Endothelial cell of hepatic sinusoid (primary cell): ENCODE results near the gene PHACTR3.

Source experiments
- in situ Hi-C: cut with HindIII; loops from 2 replicates; pipeline ENCODE4 v1.10.0; 2017; ENCODE audit warnings: low sequenced_read_pairs

PHACTR3 gene

DNA sequence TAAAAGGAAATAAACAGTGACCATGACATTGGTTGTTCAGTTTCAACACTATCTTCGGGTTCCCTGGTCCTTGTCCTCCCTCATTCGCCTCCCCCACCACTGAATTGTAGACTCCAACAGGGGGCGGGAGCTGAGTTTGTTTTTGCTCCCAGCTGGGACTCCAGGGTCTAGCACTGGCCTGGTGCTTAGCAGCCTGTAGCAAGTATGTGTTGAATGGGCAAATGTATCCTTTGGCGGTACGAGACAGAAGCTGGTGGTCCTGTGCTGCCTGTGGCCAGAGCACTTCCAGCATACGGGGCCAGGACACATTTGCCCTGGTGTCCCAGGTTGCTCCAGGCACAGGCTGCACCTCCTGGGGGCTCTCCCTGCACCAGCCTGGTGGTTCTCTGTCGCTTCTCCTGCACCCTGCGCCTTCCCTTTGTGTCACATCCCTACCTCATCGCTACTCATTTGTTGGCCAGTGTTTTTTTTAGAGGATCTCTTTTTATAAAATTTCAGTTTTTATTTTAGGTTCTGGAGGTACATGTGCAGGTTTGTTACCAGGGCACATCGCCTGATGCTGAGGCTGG lies 40.1 kb downstream of the PHACTR3 start:
- in situ Hi-C loops = no loop called here

DNA sequence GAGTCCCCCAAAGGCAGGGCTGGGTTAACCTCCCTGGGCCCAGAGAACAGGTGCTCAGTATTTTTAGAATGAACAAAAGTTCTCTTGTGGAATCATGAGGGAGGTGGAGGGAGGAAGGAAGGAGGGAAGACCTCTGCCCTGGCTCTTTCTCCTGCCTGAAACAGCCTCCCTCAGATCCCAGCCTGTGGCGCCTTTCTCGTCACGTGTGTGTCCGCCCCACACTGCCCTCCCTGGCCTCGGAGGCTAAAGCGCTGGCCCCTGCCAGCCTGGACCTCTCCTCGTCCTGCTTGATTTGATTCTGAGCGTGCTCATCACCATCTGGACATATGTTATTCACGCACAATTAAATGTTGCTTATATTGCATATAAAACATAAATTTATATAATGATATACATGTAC lies 40.9 kb downstream of the PHACTR3 start:
- in situ Hi-C loops = no loop called here

DNA sequence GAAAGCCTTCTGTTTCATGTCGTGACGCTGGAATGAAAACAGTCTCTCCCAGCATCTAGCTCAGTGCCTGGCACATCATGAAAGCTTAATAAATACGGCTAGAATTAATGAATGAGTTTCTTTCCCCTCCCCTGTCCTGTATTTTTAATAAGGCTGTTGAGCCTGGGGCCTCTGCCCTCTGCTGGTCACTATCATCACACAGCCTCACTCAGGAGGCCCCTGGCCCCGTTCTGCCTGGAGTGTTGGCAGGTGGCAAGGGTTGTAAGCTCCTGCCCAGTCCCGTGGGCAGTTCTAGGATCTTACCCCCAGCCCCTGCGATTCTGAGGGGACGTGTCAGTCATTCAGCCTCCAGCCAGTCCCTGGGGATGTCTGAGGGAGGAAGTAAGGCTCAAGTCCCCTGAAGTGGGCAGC lies 41.4 kb downstream of the PHACTR3 start:
- in situ Hi-C loops = no loop called here

DNA sequence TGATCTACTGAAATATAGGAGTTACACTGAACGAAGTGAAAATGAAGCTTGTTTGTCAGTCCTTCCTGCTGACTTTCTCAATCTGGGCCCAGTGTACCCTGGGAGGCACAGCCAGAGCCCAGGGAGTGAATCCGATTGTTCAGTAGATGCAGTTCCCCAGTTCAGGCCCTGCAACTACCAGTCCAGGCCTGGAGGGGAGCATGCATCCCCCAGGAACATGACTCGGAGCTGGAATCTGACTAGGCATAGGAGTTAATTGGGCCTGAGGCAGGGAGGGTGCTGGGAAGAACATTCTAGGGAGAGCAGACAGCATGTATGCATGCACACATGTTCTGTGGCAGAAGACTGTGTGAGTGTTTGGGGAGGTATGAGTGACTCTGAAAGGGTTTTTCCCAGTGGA lies 42.1 kb downstream of the PHACTR3 start:
- in situ Hi-C loops = no loop called here

DNA sequence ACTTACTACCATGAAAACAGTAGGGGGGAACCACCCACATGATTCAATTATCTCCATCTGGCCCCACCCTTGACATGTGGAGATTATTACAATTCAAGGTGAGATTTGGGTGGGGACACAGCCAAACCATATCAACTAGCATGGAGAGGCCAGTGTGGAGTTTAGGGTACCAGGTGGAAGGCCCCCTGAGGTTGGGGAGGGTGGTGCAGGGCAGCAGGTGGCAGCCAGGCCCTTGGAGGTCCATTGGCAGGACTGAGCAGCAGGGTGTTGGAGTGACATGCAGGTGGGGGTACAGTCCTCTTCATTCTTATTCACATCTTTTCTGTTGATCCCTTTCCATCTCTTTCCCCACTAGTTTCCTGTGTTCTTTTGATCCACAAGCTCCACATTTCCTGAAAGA lies 42.9 kb downstream of the PHACTR3 start:
- in situ Hi-C loops = no loop called here

DNA sequence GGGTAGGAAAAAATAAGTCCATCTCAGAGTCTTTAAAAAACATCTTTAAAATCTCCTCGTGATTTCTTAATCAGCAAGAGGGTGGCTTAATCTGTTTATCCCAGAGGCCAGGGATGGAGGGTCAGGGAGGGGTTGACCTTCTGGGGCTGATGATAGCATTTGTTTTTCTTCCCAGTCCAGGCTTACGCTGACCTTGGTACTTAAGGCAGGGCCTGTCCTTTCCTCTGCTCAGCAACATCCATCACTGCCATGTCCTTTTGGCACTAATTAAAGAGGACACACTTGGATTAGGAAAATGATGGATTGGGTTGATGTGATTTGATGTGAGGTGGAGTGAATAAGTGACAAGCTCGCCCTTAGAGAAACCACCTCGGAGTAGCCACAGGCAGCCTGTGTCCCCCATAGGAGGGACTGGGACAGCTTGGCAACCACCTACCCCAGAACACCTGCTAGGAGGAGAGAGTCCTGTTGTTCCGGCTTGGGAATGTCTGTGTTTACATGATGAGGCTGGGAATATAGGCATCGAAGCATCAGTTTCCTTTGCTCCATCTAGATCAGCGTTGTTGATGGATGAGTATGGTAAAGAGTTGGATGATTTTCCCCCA lies 44.2 kb downstream of the PHACTR3 start:
- in situ Hi-C loops = no loop called here

DNA sequence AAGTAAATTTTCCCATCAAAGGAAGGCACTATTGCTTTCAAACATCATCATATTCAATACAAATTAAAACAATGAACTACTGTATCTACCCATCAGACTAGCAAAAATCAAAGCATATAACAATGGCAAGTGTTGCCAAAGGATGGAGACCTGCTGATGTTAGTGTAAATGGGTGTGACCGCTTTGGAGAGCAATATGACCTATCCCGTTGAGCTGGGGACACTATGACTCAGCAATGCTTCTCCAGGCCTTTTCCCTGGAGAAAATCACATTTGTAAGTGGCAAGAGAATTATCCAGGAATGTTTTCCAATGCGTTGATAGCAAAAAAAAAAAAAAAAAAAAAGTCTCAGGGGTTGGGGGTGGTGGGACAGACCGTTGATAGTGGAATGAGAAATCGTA lies 46.1 kb downstream of the PHACTR3 start:
- in situ Hi-C loops = no loop called here

DNA sequence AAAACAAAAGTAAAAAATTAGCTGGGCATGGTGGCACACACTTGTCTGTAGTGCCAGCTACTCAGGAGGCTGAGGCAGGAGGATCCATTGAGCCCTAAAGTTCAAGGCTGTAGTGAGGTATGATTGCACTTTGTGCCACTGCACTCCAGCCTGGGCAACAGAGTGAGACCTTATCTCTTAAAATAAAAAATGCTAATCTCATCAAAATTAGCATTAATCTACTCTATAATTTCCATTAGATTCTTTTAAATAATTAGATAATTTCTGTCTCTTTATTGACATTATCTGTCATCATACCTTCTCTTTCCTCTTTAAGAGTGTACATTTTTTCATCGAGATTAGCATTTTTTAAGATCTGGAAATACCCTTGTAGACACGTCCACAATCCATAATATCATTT lies 48.0 kb downstream of the PHACTR3 start:
- in situ Hi-C loops = no loop called here

DNA sequence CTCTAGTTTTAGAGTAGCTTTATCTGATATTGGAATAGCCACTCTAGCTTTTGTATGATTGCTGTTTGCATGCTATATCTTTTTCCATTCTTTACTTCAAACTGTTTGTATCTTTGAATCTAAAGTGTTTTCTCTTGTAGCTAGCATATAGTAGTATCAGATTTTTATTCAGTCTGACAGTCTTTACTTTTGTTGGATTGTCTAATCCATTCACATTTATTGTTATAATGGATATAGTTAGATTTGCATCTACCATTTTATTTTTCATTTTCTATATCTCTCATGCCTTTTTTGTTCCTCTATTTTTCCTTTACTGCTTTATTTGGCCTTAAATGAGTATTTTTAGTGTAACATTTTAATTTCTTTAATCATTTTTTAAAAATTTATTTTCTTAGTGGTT lies 52.1 kb downstream of the PHACTR3 start:
- in situ Hi-C loops = no loop called here

DNA sequence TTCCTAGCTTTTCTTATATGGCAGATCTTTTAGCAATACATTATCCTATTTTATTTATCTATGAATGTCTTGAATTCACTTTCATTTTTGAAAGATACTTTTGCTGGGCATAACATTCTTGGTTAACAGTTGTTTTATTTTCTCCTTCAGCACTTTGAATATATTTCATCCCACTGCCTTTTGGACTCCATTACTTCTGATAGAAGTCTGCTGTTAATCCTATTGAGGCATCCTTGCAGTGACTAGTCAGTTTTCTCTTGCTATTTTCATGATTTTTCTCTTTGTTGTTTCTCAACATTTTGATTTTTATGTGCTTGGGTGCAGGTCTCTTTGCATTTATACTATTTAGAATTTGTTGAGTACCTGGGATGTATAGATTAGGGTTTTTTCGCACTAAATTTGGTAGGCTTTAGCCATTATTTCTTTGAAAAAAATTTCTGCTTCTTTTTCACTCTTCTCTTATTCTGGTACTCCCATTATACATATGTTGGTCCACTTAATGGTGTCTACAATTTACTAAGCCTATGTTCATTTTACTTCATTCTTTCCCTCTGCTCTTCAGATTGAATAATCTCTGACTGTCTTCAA lies 53.2 kb downstream of the PHACTR3 start:
- in situ Hi-C loops = no loop called here

DNA sequence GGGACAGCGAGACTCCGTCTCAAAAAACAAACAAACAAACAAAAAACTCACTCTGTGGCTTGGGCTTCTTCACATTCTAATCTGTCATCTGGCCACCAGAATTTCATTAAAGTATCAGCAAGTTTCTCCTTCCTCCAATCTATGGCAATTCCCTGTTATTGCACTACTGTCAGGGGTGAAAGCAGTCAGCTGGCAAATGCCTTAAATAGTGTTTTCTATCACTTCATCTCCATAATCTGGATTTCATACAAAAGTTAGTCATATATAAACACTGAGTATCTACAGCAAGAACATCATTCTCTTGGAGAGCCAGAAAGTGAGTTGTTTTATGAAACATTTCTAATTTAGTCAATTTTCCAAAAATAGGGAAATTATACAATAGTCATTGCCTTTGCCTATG lies 56.1 kb downstream of the PHACTR3 start:
- in situ Hi-C loops = no loop called here

DNA sequence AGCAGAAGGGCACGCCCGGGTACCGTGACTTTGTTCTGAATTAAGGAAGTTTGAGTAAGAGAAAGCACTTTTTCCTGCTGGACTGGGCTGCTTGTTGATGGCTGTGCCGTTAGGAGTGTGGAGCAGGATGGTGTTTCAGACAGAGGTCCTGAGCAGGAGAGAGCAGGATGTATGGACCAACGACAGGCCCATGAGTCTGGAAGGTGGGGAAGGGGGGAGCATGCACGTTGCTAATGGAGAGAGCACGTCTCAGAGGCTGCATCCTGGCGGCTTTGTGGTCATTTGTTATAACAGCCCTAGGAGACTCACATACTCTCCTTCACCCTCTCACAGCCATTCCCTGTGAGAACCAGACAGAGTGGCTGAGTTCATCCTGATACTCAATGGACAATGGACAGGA lies 56.8 kb downstream of the PHACTR3 start:
- in situ Hi-C loops = no loop called here

DNA sequence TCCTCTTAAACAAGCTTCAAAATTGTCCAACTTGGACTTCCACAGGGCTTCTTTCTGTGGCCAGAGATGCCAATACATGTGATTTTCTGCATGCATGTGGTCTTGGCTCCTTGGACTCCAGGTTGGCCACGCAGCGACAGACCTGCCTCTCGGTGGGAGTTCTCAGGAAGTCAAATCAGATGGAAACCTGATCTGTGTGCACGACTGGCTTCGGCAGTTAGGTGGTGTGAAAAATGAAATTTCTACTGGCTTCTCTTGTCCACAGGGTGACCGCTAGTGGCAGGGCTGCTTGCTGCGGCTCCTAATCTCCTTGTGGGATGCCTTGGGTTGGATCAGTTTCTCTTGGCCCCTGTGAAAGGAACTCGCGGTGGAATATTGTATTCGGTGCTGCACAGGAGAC lies 57.3 kb downstream of the PHACTR3 start:
- in situ Hi-C loops = no loop called here

DNA sequence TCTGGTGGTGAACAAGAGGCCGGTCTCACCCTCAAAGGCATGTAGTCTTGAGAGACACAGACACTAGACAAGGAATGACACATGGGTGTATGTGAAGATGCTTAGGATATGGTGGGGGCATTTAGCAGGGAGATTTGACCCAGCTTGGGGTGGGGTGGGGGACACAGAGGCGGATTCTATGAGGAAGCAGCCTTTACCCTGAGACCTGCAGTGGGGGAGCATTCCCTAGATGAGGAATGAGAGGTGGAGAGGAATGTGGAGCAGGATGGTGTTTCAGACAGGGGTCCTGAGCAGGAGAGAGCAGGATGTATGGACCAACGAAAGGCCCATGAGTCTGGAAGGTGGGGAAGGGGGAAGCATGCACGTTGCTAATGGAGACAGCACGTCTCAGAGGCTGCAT lies 57.8 kb downstream of the PHACTR3 start:
- in situ Hi-C loops = no loop called here

DNA sequence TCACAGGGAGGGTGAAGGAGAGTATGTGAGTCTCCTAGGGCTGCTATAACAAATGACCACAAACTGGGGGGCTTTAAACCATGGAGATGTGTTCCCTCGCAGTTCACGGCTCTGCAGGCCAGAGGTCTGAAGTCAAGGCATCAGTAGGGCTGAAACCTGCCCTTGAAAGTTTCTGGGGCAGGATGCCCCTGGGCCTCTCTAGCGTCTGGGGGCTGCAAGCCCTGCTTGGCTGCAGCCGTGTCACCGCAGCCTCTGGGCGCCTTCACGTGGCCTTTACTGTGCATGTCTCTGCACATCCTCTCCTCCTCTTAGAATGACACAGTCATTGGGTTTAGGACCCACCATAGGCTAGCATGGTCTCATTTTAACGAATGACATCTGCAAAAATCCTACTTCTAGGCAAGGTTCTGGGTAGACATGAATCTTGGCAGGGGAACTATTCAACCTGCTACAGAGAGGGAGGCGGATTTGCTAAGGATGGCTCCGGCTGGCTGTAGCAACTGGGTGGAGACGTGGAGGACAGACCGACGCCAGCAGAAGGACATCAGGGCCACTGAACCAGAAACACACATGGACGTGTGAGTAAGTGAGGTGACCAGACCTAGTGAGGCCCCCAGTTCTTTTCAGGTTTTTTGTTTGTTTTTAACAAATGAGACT lies 58.6 kb downstream of the PHACTR3 start:
- in situ Hi-C loops = no loop called here

DNA sequence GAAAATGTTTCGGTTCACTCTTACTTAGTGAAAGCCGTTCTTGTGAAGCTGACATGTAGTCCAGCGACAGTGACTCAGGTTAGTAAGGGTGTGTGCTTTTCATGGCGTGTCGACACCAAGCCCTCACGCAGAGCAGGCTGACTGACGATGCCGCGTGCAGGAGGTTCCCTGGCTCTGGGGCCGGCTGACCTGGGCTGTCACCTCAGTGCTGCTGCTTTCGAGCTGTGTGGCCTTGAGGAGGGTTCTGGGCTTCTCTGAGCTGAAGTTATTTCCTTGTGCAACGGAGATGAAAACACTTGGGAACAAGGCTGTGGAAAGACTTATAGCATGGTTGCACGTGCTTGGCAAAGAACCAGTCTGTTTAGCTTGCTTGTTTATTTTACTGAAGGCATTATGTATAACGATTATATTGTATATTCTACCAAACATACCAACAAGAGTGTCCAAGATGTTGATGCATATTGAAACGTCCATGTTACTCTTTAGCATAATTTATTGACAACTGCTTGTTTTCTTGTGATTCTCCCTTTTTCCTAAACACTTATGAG lies 59.2 kb downstream of the PHACTR3 start:
- in situ Hi-C loops = no loop called here

DNA sequence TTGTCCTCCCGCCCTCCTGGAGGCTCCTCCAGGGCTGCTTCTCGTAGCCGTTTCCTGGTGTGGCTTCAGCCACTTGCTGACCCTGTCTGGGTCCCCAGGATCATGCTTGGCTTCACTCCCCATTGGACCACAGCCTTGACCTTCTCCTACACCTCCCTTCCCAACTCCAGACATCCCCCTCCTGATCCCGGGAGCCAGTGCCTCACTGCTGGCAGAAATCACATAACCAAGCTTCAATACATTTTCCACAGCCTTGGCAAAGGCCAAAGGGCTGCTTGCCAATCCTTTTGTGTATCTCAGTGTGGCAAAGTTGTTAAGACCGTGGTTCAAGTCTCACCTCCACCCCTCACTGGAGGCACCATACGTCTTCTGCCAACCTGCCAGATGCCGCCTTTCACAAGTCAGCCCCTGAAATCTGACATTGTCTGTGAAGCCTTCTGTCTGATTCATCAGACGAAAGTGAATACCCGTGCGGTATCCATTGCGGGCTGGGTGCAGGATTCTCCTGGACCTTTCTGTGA lies 60.1 kb downstream of the PHACTR3 start:
- in situ Hi-C loops = no loop called here

DNA sequence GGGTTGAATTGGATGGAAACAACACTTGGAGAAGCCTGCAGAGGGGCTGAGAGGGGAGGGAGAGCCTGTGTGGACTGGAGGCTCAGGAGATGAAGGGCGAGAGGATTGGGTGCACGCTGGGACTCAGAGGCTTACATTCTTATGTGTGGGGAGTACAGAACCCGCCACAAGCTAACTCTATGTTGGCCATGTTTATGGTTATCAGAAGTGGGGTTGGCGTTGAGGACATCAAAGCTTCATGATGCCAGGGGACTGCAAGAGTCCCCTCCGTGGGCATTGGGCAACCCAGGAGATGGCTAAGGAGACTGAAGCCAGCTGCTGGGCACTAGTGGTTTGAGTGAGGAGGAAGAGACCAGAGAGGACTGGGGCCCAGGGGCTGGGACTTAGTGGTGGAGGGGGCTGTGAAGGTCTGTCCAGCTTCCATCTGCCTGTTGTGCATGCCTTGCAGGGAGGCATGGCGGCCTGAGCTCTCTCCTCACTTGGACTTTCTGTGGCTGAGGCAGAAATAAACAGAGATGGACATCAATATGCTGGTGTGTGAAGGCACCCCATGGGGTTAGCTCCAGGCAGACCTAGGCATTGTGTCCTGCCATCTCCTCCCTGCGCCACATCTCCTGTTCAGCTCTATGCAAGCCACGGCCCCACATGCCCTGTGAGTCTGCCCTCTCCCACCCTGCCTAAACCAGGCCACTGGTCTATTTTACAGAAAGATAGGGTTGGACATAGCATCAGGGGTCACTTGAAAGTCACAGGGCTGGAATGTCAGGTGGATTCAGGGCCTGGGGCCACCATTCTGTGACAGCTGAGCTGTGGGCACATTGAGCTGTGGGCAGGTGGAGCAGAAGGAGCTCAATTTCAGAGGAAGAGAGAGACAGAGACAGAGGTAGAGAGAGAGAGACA lies 61.6 kb downstream of the PHACTR3 start:
- in situ Hi-C loops = no loop called here

DNA sequence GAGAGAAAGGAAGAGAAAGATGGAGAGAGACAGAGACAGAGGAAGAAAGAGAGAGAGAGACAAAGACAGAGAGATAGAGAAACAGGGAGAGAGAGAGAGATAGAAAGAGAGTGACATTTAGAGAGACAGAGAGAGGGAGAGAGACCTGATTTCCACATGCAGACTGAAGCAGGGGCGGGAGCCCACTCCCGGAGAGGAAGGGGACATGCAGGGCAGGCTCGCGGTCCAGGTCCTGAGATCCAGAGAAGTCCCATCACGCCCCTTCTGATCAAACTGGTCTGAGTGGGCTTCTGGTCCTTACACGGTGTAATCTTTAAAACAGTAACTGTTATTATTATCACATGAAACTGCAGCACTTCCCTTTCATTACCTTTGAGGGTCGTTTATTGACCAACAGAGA lies 62.2 kb downstream of the PHACTR3 start:
- in situ Hi-C loops = no loop called here

DNA sequence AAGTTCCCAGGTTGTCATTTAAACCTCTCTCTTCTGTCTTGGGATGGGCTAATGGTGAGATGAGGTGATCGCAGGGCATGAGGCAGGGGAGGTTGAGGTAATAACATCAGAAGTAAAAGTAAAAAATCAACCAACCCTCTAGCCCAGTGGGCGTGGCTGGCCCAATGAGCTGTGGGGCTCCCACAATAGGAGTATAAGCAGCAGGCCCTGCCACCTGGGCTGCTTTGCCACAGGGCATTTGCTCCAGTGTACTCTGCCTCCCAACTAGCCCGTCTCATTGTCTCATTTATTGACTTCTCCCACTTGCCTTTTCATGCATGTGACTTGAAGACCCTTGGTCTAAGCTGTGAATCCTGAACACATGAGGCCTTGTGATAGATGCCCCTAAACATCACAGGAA lies 62.8 kb downstream of the PHACTR3 start:
- in situ Hi-C loops = no loop called here

DNA sequence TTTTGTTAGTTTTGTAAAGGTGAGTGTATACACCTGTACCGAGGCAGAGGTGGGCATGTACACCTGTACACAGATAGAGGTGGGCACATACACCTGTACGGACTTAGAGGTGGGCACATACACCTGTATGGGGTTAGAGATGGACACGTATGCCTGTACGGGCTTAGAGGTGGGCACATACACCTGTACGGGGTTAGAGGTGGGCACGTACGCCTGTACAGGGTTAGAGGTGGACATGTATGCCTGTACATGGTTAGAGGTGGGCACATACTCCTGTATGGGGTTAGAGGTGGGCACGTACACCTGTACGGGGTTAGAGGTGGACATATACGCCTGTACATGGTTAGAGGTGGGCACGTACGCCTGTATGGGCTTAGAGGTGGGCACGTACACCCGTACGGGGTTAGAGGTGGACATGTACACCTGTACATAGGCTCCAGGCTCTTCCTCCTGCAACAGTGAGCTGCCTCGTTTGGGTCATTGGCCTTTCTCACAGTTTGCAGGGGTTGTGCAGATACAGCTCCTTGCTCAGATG lies 63.7 kb downstream of the PHACTR3 start:
- in situ Hi-C loops = no loop called here
